GM19351 (cell line): Measurements from ENCODE around the gene FLRT1.

Experiments
- ATAC-seq: cut with Tn5 transposase; IDR thresholded peaks from one replicate; pipeline ENCODE4 v1.9.1; 2021; ENCODE audit warnings: mild to moderate bottlenecking, moderate library complexity; ENCODE audit not compliant: unreplicated experiment

The FLRT1 gene

DNA sequence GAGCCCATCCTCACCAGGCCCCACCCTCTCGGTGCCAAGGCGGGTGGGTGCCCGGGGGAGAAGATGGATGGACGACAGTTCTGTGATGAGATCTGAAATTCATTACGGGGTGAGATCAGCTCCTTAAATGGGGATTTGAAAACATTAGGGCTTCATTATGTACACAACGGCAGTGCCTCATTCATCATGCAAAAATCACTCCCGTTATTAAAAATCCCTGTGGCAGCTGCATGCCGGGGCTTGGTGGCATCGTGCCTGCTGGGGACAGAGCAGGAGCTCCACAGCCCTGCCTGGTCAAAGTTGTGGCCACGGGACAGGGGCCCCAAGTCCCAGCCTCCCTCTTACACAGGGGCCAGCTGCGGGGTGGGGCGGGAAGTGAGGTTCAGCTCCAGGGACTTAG, 29.3 kb upstream of the FLRT1 start:
- ATAC-seq, result no peak

GRCh38 chr11:64007160-64007628, 28.5 kb upstream of the FLRT1 start:
- no peak for ATAC-seq

GRCh38 chr11:64007629-64008282, 28.0 kb upstream of the FLRT1 start:
- ATAC-seq, result no peak

GRCh38 chr11:64008283-64008913, 27.3 kb upstream of the FLRT1 start:
- no peak for ATAC-seq

- ATAC-seq, result no peak
These were observed 26.7 kb upstream of the FLRT1 start for GRCh38 chr11:64008914-64009633.

GRCh38 chr11:64009710-64010109, 26.0 kb upstream of the FLRT1 start:
- ATAC-seq, result no peak

DNA sequence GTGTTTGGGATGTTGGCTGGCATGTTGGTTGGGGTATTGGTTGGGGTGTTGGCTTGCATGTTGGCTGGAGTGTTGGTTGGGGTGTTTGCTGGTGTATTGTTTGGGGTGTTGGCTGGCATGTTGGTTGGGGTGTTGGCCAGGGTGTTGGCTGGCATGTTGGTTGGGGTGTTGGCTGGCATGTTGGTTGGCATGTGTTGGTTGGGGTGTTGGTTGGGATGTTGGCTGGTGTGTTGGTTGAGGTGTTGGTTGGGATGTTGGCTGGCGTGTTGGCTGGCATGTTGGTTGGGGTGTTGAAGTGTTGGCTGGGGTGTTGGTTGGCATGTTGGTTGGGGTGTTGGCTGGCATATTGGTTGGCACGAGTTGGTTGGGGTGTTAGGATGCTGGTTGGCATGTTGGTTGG, 24.9 kb upstream of the FLRT1 start:
- ATAC-seq, result no peak

- no peak for ATAC-seq
These were observed 24.4 kb upstream of the FLRT1 start for GRCh38 chr11:64011371-64011770.

GRCh38 chr11:64013141-64013896, 22.4 kb upstream of the FLRT1 start:
- no peak for ATAC-seq

DNA sequence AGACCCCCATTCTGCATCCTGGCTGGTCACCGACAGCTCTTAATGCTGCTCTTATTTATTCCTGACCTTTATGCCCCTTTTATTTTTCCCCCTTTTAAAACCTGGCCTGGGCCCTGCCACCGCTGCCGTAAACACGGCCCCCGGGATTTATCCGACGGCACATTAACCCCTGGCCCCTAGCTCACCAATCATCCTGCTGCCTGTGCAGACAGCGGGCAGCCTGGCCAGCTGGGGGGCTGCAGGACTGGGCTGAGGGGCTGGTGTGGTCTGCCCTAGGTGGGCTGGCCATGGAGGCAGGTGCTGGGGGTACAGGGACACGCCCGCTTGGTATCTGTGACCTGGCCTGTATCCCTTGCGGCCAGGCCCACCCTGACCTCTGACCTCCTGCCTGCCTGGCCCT, 21.4 kb upstream of the FLRT1 start:
- ATAC-seq, result no peak

- ATAC-seq, result no peak
These were observed 20.2 kb upstream of the FLRT1 start for GRCh38 chr11:64015510-64015909.

DNA sequence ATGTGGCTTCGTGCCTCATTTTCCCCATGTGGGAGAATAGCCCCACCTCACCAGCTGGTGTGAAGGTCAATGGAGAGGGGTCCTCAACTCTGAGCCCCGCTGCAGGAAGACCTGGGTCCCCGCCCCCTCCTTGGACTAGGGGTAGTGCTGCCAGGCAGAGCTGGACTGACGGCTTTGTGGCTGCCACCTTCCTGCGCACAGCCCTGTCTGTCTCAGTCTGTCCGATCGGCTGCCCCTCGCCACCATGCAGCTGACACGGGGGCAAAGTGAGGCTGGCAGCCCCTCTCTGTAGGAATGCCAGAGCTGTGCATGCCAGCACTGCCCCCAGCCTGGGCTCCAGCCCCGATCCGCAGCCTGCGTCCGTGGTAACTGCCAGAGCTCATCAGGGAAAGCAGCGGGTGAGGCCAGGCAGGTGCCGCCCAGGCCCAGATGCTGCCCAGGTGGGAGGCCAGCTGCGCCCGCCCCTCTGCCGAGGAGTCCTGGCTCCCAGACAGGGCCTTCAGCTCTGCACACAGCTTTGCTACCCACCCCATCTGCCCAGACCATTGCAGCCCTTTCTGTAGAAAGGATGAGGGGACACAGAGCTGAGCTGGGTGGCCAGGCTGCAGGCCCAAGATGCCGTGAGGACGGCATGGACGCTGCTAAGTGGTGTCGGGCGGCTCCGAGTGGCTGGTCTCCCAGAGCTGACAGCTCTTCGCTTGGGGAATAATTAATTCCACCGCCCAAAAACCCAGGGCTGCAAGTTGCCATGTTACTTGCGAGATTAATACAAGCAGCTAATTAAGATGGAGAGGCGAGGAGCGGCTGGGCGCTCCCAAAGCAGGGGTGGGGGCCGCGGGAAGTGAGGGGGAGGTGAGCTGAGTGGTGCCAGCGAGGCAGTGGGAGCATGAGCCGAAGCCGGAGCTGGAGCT, 19.5 kb upstream of the FLRT1 start:
- no peak for ATAC-seq

DNA sequence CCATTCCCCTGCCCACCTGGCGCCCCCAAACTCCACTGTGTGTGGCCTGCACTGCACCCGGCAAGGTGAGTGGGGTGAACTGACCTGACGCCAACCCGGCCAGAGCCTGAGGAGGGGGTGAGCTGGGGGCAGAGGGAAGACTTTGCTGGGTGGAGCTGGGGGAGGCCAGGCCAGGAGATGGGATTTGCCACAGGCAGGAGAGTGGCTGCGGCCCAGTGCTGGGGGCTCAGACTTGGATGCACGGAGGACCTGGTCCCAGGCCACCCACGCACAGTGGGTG, 17.8 kb upstream of the FLRT1 start:
- ATAC-seq, result no peak

DNA sequence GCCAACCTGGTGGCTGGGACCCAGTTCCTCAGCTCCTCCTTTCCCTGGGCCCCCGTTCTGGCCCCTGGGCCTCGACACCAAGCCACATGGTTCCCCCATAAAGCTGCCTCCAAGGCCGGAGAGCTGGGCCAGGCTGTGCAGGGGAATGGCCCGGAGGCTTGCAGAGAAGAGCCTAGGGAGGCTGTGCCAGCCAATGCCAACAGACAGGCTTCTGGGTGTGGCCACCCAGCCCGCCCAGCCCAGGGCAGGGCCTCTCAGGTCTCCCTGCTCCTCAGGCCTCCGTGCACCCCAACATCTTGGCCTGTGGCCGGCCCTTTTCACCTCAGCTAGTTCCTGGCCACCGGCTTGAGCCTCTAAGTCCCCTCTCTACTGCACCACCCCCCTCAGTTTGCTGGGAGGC, 17.4 kb upstream of the FLRT1 start:
- no peak for ATAC-seq

DNA sequence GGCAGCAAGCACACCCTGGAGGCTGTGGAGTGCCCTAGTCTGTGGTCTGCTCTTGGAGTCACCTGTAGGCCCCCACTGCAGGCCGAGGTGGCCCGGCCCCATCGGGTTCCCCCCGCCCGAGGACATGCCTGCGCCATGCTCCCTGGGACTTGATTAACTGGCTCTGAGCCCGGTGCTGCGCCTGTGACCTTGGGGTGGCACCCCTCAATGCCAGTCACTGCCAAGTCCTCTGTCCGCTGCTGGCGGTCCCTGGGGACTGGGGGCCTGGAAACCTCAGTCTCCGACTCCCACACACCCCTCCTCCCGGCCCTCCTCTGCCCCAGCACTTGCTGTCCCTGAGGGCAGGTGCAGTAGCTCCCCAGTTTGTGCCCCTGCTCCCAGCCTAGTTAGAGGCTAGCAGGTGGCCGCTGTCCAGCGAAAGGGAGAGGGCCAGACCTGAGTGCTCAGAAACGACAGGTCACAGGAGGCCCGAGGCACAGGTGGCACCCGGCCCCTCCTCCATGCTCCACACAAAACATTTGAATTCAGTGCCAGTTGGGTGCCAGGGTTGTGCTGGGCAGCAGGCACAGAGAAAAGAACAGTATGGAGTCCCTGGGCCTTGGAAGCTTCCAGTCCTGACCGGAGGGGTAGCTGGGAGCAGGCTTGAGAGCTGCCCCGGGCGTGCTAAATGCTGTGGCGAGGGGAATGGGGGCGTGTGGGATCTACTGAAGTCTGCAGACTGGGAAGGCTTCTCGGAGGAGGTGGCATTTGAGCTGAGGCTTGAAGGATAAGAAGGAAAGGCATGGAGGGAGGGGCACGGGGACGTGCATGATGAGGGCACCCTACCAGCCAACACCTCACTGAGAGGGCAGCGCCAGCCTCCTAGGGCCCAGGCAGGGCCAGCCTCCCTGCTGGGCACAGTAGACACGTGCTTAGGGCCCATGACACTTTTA, 16.4 kb upstream of the FLRT1 start:
- no peak for ATAC-seq

DNA sequence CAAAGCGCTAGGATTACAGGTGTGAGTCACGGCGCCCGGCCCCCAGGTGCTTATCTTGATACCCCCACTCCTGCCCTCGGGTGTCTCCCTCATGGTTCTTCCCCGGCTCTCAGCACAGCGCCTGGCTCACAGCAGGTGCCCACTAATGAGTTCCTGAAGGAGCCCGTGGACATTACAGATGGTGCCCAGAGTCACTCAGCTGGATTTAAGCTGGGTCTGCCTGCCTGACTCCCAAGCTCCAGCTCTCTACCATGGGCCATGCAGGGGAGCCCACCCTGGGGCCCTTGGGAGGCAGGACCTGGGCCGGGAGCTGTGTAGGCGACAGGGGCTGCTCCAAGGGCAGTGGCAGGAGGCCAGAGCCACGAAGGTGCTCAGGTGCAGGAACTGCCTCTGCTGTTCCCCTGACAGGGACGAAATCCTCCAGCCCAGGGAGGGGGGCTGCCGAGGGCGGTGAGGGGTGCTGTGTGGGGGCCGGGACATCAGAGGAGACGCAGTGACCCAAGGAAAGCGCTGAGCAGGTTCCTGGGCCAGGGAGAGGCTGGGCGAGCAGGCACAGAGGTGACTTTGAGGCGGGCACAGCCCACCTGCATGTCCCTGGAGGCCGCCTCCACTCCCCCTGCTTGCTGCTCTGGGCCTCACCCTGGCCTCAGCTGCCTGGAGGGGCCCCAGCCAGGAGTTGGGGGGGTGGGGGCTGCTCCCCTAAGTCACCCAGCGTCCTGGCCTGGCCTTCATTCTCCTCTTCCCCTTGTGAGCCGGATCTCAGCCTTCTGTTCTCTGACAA, 14.6 kb upstream of the FLRT1 start:
- ATAC-seq, result no peak

DNA sequence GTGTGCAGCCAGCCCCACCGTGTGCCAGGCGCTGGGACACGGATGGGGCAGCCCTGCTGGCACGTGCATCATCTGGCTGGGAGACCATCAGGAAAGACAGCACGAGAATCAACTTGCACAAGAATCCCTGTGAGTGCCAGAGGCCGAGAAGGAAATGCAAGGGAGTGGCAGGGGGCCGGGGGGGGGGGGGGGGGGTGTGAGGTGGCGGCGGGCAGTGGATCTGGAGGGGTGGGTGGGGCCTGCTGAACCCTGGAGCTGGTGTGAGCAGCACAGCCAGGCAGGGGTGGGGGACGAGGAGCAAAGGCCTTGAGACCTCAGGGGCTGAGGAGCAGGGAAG, 14.0 kb upstream of the FLRT1 start:
- ATAC-seq, result no peak

- ATAC-seq, result no peak
These were observed 13.5 kb upstream of the FLRT1 start for GRCh38 chr11:64022125-64022784.
